ENCODE measurements around the gene TFEC.

- TF ChIP-seq, protein P1, sequence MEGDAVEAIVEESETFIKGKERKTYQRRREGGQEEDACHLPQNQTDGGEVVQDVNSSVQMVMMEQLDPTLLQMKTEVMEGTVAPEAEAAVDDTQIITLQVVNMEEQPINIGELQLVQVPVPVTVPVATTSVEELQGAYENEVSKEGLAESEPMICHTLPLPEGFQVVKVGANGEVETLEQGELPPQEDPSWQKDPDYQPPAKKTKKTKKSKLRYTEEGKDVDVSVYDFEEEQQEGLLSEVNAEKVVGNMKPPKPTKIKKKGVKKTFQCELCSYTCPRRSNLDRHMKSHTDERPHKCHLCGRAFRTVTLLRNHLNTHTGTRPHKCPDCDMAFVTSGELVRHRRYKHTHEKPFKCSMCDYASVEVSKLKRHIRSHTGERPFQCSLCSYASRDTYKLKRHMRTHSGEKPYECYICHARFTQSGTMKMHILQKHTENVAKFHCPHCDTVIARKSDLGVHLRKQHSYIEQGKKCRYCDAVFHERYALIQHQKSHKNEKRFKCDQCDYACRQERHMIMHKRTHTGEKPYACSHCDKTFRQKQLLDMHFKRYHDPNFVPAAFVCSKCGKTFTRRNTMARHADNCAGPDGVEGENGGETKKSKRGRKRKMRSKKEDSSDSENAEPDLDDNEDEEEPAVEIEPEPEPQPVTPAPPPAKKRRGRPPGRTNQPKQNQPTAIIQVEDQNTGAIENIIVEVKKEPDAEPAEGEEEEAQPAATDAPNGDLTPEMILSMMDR (IDR thresholded peaks at IDR 0.05) = no peak
- TF ChIP-seq HOXA7 (CRISPR knock-in tag; IDR thresholded peaks at IDR 0.05) (no peak), POLR2A (IDR thresholded peaks at IDR 0.05; ENCODE audit: low read length) (no peak), MYC (IDR thresholded peaks at IDR 0.05; ENCODE audit: borderline replicate concordance, low read length) (no peak), NFE2L2 (conservative IDR thresholded peaks at IDR 0.05; ENCODE audit: low read length) (no peak)
- TF ChIP-seq, protein P2, sequence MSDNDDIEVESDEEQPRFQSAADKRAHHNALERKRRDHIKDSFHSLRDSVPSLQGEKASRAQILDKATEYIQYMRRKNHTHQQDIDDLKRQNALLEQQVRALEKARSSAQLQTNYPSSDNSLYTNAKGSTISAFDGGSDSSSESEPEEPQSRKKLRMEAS (IDR thresholded peaks at IDR 0.05) = no peak
Observed at GRCh38 chr7:115964799-115965198, 65.8 kb downstream of the TFEC start.

Data from A549 (cell line).